A549 treated with CpdA at 1 μM for 4 hours (cell line): ENCODE results near the gene ARSK. TPM values are rescaled to one million over a fixed set of nuclear protein-coding genes. Genes with fewer than 3 reads are reported as not detected.

ENCODE experiments used
- total RNA-seq: library from RNA; stranded (reverse); fragments of 200-300 nt; extraction: Qiagen RNA extraction; gene quantifications from 5 replicates; pipeline ENCODE4 v1.2.3, GENCODE V29; 2022; ENCODE audit warnings: low read depth

ARSK gene
- 5.7 to 7.6 TPM (median 7.3 TPM) in 5 replicates for total RNA-seq

GRCh38 chr5:95554647-95555548, at the start of gene ARSK, which contains the start of gene SKIC3:
Gene ARSK (plus strand): TSS chr5:95555101. CDS start chr5:95555279, 178 bp downstream.
Gene SKIC3 (minus strand): TSS chr5:95554977. CDS start chr5:95547150, 7,827 bp downstream.

GRCh38 chr5:95620030-95620869, 65.3 kb downstream of the ARSK start, which contains the start of gene GPR150:
Gene GPR150 (plus strand): TSS chr5:95620087. CDS start chr5:95620276, 189 bp downstream.

GRCh38 chr5:95646569-95647431, 91.9 kb downstream of the ARSK start, which contains the start of gene RFESD:
Gene RFESD (plus strand): TSS chr5:95646777. CDS start chr5:95652272, 5,495 bp downstream.

Other genes with a start within 250 kb of the ARSK start
- gene FAM81B, start 163.7 kb upstream of the ARSK start, total RNA-seq, result not detected in 5 replicates
- gene SKIC3, start 124 bp upstream of the ARSK start, total RNA-seq, result 18.4 to 25.6 TPM (median 22.5 TPM) in 5 replicates
- gene GPR150, start 65.0 kb downstream of the ARSK start, total RNA-seq, result 0.07 to 0.15 TPM (median 0.08 TPM) in 4 of 5 replicates, not detected in the other
- gene RFESD, start 91.7 kb downstream of the ARSK start, total RNA-seq, result 2.5 to 3.8 TPM (median 3.1 TPM) in 5 replicates
- gene SPATA9, start 127.9 kb downstream of the ARSK start, total RNA-seq, result 0.09 TPM in 1 of 5 replicates, not detected in the others
- gene RHOBTB3, start 176.2 kb downstream of the ARSK start, total RNA-seq, result 5.9 to 10.0 TPM (median 7.3 TPM) in 5 replicates